Peyer's patch (tissue), 4 donors: ENCODE data around the gene NTN5.
A peak's percentile ranks its signal among the peaks of the same experiment; 100 is the strongest.

Experiments
- CTCF ChIP-seq, 6 experiments: fragments of 450-650 bp in 4 of 6; fragments of 200-600 bp in 2 of 6; sonication (generic) in 1 of 6; IDR thresholded peaks; one replicate each; pipeline ENCODE4 v1.5.1; 2017 to 2019; ENCODE audit warnings: antibody characterized with exemption in 6 of 6, mild to moderate bottlenecking in 3 of 6, moderate library complexity in 1 of 6
- POLR2A ChIP-seq, 2 donors: fragments of 450-650 bp; IDR thresholded peaks; one replicate each; pipeline ENCODE4 v1.5.1; 2017; ENCODE audit warnings: antibody characterized with exemption in 2 of 2, mild to moderate bottlenecking in 2 of 2, moderate library complexity in 2 of 2

- TF ChIP-seq CTCF (IDR thresholded peaks at IDR 0.05) (peak in 3 of 6 experiments; percentile 19 to 25 (median 20)), POLR2A (IDR thresholded peaks at IDR 0.05) (no peak)
Measured at GRCh38 chr19:48713041-48713863, 40.4 kb upstream of the NTN5 start.
